Ectodermal cell (in vitro differentiated cells): ENCODE measurements around the gene FXYD3.

Experiments used
- H3K27ac ChIP-seq: 2 replicates; pipeline ENCODE4 v1.7.0; 2013; ENCODE audit warnings: mild to moderate bottlenecking, low read depth, low read length; ENCODE audit not compliant: insufficient read depth, poor library complexity, severe bottlenecking
- H3K27me3 ChIP-seq: 2 replicates; pipeline ENCODE4 v1.7.0; 2013; ENCODE audit warnings: mild to moderate bottlenecking, low read length; ENCODE audit not compliant: insufficient read depth, control insufficient read depth, poor library complexity, severe bottlenecking
- H3K36me3 ChIP-seq: one replicate; pipeline ENCODE4 v1.7.0; 2013; ENCODE audit warnings: low read length; ENCODE audit not compliant: control insufficient read depth, insufficient read depth
- H3K4me1 ChIP-seq: one replicate; pipeline ENCODE4 v1.7.0; 2013; ENCODE audit warnings: low read length; ENCODE audit not compliant: control insufficient read depth, insufficient read depth
- H3K4me3 ChIP-seq: 2 replicates; pipeline ENCODE4 v1.7.0; 2013; ENCODE audit warnings: low read depth, low read length, control low read depth; ENCODE audit not compliant: insufficient read depth
- H3K9me3 ChIP-seq: 2 replicates; pipeline ENCODE4 v1.7.0; 2013; ENCODE audit warnings: mild to moderate bottlenecking, low read length, moderate library complexity; ENCODE audit not compliant: control insufficient read depth
- WGBS, 2 experiments: methylation state at CpG; one replicate each; pipeline ENCODE4 v1.1.7; 2013; ENCODE audit warnings: missing lambda C conversion rate in 2 of 2; 5-methylcytosine and 5-hydroxymethylcytosine counted together

Gene FXYD3

GRCh38 chr19:35141837-35142605, 26.4 kb downstream of the FXYD3 start:
- WGBS, 2 experiments: 13 to 14% methylated on average over 20 to 21 of the region's 21 CpGs
- H3K4me3 ChIP-seq: peak overlapping the region; percentile 31
- no peak overlapping the region for H3K27ac ChIP-seq
- no peaks in the 10 kb centered on the region for H3K36me3 ChIP-seq
- peaks cover 34% of the 10 kb centered on the region for H3K27me3 ChIP-seq
- H3K9me3 ChIP-seq: no peaks in the 10 kb centered on the region
- H3K4me1 ChIP-seq: peaks cover 53% of the 10 kb centered on the region

- peaks cover 34% of the 10 kb centered on the region for H3K27me3 ChIP-seq
- no peaks in the 10 kb centered on the region for H3K36me3 ChIP-seq
- WGBS, 2 experiments: 0 to 1% methylated on average over 44 to 45 of the region's 46 CpGs
- no peak overlapping the region for H3K27ac ChIP-seq
- H3K9me3 ChIP-seq: no peaks in the 10 kb centered on the region
- H3K4me1 ChIP-seq: peaks cover 53% of the 10 kb centered on the region
- peak overlapping the region; percentile 35 for H3K4me3 ChIP-seq
Measured at GRCh38 chr19:35142606-35143230, 27.1 kb downstream of the FXYD3 start.

- peaks cover 34% of the 10 kb centered on the region for H3K27me3 ChIP-seq
- 2% methylated on average over 29 to 31 of the region's 31 CpGs for WGBS, 2 experiments
- H3K9me3 ChIP-seq: no peaks in the 10 kb centered on the region
- H3K27ac ChIP-seq: no peak within 1 kb of the TSS
- no peaks in the 10 kb centered on the region for H3K36me3 ChIP-seq
- peak within 1 kb of the TSS; percentile 35 for H3K4me3 ChIP-seq
- peaks cover 48% of the 10 kb centered on the region for H3K4me1 ChIP-seq
Measured at GRCh38 chr19:35143231-35143715, 27.6 kb downstream of the FXYD3 start, which contains the start of gene FXYD7. Gene FXYD7, plus strand, starts transcription at chr19:35143255. Its CDS starts 79 bp downstream, at chr19:35143334.

GRCh38 chr19:35143818-35144217, 28.2 kb downstream of the FXYD3 start:
- Histone ChIP-seq H3K36me3 (no peaks in the 10 kb centered on the region), H3K4me3 (no peak overlapping the region), H3K4me1 (peaks cover 43% of the 10 kb centered on the region), H3K9me3 (no peaks in the 10 kb centered on the region), H3K27ac (no peak overlapping the region), H3K27me3 (peaks cover 34% of the 10 kb centered on the region)
- WGBS, 2 experiments: 11 to 19% methylated on average over 3 of the region's 3 CpGs

- H3K27ac ChIP-seq: no peak overlapping the region
- no peak overlapping the region for H3K4me3 ChIP-seq
- no peaks in the 10 kb centered on the region for H3K36me3 ChIP-seq
- peaks cover 34% of the 10 kb centered on the region for H3K27me3 ChIP-seq
- peaks cover 39% of the 10 kb centered on the region for H3K4me1 ChIP-seq
- WGBS, 2 experiments: 11 to 14% methylated on average over 6 of the region's 6 CpGs
- H3K9me3 ChIP-seq: no peaks in the 10 kb centered on the region
Measured at GRCh38 chr19:35144259-35144599, 28.6 kb downstream of the FXYD3 start.

- Histone ChIP-seq H3K4me1 (peaks cover 33% of the 10 kb centered on the region), H3K27me3 (peaks cover 34% of the 10 kb centered on the region), H3K4me3 (no peak overlapping the region), H3K9me3 (no peaks in the 10 kb centered on the region), H3K36me3 (no peaks in the 10 kb centered on the region), H3K27ac (no peak overlapping the region)
- 16 to 18% methylated on average over 14 to 15 of the region's 15 CpGs for WGBS, 2 experiments
Measured at GRCh38 chr19:35144600-35145436, 29.2 kb downstream of the FXYD3 start.

- no peaks in the 10 kb centered on the region for H3K36me3 ChIP-seq
- H3K4me1 ChIP-seq: peaks cover 20% of the 10 kb centered on the region
- H3K4me3 ChIP-seq: no peak overlapping the region
- peaks cover 28% of the 10 kb centered on the region for H3K27me3 ChIP-seq
- 87 to 89% methylated on average over 7 of the region's 7 CpGs for WGBS, 2 experiments
- no peaks in the 10 kb centered on the region for H3K9me3 ChIP-seq
- no peak overlapping the region for H3K27ac ChIP-seq
Measured at GRCh38 chr19:35146746-35147459, 31.3 kb downstream of the FXYD3 start.

GRCh38 chr19:35149463-35149862, 33.8 kb downstream of the FXYD3 start:
- Histone ChIP-seq H3K4me1 (peaks cover 22% of the 10 kb centered on the region), H3K9me3 (no peaks in the 10 kb centered on the region), H3K4me3 (no peak overlapping the region), H3K27me3 (peaks cover 25% of the 10 kb centered on the region), H3K36me3 (no peaks in the 10 kb centered on the region), H3K27ac (no peak overlapping the region)
- 89 to 91% methylated on average over 3 of the region's 3 CpGs for WGBS, 2 experiments

- no peaks in the 10 kb centered on the region for H3K9me3 ChIP-seq
- peaks cover 31% of the 10 kb centered on the region for H3K27me3 ChIP-seq
- 80 to 89% methylated on average over 2 of the region's 2 CpGs for WGBS, 2 experiments
- no peak overlapping the region for H3K27ac ChIP-seq
- H3K36me3 ChIP-seq: no peaks in the 10 kb centered on the region
- H3K4me1 ChIP-seq: peaks cover 14% of the 10 kb centered on the region
- no peak overlapping the region for H3K4me3 ChIP-seq
Measured at GRCh38 chr19:35150445-35150844, 34.8 kb downstream of the FXYD3 start.
